ENCODE measurements around the gene TSC22D1.

DNA sequence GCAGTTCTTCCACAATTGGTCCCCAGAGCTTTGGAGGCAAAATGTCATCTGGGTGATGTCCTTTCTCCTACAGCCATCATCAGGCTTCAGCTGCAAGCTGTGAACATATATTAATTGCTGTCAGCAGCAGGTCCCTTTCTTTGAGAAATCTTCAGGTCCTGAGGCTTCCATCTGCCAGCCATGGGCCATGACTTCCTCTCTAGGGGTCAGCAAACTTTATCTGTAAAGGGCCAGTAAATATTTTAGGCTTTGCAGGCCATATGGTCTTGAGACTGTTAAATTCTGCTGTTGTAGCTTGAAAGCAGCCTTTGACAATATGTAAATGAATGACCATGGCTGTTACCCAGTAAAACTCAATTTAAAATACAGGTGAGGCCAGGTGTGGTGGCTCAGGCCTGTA lies 175.4 kb downstream of the TSC22D1 start:
- TF ChIP-seq, protein P1, sequence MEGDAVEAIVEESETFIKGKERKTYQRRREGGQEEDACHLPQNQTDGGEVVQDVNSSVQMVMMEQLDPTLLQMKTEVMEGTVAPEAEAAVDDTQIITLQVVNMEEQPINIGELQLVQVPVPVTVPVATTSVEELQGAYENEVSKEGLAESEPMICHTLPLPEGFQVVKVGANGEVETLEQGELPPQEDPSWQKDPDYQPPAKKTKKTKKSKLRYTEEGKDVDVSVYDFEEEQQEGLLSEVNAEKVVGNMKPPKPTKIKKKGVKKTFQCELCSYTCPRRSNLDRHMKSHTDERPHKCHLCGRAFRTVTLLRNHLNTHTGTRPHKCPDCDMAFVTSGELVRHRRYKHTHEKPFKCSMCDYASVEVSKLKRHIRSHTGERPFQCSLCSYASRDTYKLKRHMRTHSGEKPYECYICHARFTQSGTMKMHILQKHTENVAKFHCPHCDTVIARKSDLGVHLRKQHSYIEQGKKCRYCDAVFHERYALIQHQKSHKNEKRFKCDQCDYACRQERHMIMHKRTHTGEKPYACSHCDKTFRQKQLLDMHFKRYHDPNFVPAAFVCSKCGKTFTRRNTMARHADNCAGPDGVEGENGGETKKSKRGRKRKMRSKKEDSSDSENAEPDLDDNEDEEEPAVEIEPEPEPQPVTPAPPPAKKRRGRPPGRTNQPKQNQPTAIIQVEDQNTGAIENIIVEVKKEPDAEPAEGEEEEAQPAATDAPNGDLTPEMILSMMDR (IDR thresholded peaks at IDR 0.05) = no peak
- no peak for TF ChIP-seq POLR2AphosphoS5 (IDR thresholded peaks at IDR 0.05)
- TF ChIP-seq POLR2A (IDR thresholded peaks at IDR 0.05; ENCODE audit: low read depth) = no peak
